WTC11 (cell line): ENCODE results near the gene MRPL34. TPM values are rescaled to one million over a fixed set of nuclear protein-coding genes. Genes with fewer than 3 reads are reported as not detected.

ENCODE experiments used
- ATAC-seq: fragments of 200-7000 bp; cut with Tn5 transposase; 2 replicates; pipeline ENCODE4 v1.10.0; 2021; ENCODE audit warnings: mild to moderate bottlenecking, moderate library complexity
- CTCF ChIA-PET: fragments of 300-600 bp; sonication (Branson Sonifier 250); formaldehyde crosslinking; loops from one replicate; lab custom pipeline; 2021; ENCODE audit warnings: antibody characterized with exemption; lab: Charles Lee
- POLR2A ChIA-PET: fragments of 350-600 bp; sonication (Branson Sonifier 250); formaldehyde crosslinking; loops from one replicate; lab custom pipeline; 2021; ENCODE audit warnings: antibody characterized with exemption; lab: Charles Lee
- DNase-seq: peaks from one replicate; pipeline ENCODE4 v3.0.0; 2021; ENCODE audit warnings: low spot score
- H3K27ac Mint-ChIP-seq: 2 replicates; pipeline ENCODE4 v1.8.0; 2021; ENCODE audit warnings: mixed read lengths
- H3K27me3 Mint-ChIP-seq: 2 replicates; pipeline ENCODE4 v1.8.0; 2021; ENCODE audit warnings: low read depth, mild to moderate bottlenecking, moderate library complexity, mixed read lengths
- H3K36me3 Mint-ChIP-seq: 2 replicates; pipeline ENCODE4 v1.8.0; 2021; ENCODE audit warnings: mixed read lengths
- H3K4me1 Mint-ChIP-seq: 2 replicates; pipeline ENCODE4 v1.8.0; 2022; ENCODE audit warnings: mixed read lengths
- H3K4me3 Mint-ChIP-seq: 2 replicates; pipeline ENCODE4 v1.8.0; 2021; ENCODE audit warnings: mild to moderate bottlenecking, moderate library complexity, mixed read lengths
- H3K9me3 Mint-ChIP-seq: 2 replicates; pipeline ENCODE4 v1.8.0; 2021; ENCODE audit warnings: mixed read lengths
- CBFB ChIP-seq: sonication (generic); formaldehyde crosslinking; IDR thresholded peaks from 2 replicates; pipeline ENCODE4 v1.8.1; 2022; ENCODE audit warnings: mild to moderate bottlenecking, low read depth, missing genetic modification reagents
- FOXJ3 ChIP-seq: sonication (generic); formaldehyde crosslinking; IDR thresholded peaks from 2 replicates; pipeline ENCODE4 v1.9.0; 2021; ENCODE audit warnings: missing genetic modification reagents, mild to moderate bottlenecking, borderline replicate concordance
- FOXK1 ChIP-seq: sonication (generic); formaldehyde crosslinking; IDR thresholded peaks from 2 replicates; pipeline ENCODE4 v1.8.0; 2022; ENCODE audit warnings: mild to moderate bottlenecking, moderate library complexity, missing genetic modification reagents
- GTF2I ChIP-seq: fragments of 250-450 bp; sonication (Bioruptor Pico); conservative IDR thresholded peaks from 2 replicates; pipeline ENCODE4 v1.4.0; 2021; ENCODE audit warnings: mild to moderate bottlenecking
- HMGA2 ChIP-seq: fragments of 250-450 bp; sonication (Bioruptor Pico); IDR thresholded peaks from 2 replicates; pipeline ENCODE4 v1.4.0; 2021; ENCODE audit warnings: mild to moderate bottlenecking, moderate library complexity
- KAT7 ChIP-seq: sonication (generic); formaldehyde crosslinking; IDR thresholded peaks from 2 replicates; pipeline ENCODE4 v1.8.1; 2023; ENCODE audit warnings: missing genetic modification reagents, mild to moderate bottlenecking, borderline replicate concordance
- MXD4 ChIP-seq: fragments of 250-450 bp; sonication (Bioruptor Pico); IDR thresholded peaks from 2 replicates; pipeline ENCODE4 v1.8.0; 2021; ENCODE audit warnings: mild to moderate bottlenecking, moderate library complexity, borderline replicate concordance
- NFATC4 ChIP-seq: fragments of 250-450 bp; sonication (Bioruptor Pico); IDR thresholded peaks from 2 replicates; pipeline ENCODE4 v1.9.0; 2021; ENCODE audit warnings: mild to moderate bottlenecking
- NR3C1 ChIP-seq: sonication (generic); formaldehyde crosslinking; conservative IDR thresholded peaks from 2 replicates; pipeline ENCODE4 v1.8.1; 2023; ENCODE audit warnings: low read depth, mild to moderate bottlenecking, missing genetic modification reagents
- OVOL2 ChIP-seq: fragments of 250-450 bp; sonication (Bioruptor Pico); IDR thresholded peaks from 2 replicates; pipeline ENCODE4 v1.9.0; 2021; ENCODE audit warnings: mild to moderate bottlenecking, borderline replicate concordance
- SMAD4 ChIP-seq: sonication (generic); formaldehyde crosslinking; IDR thresholded peaks from 2 replicates; pipeline ENCODE4 v1.8.0; 2022; ENCODE audit warnings: mild to moderate bottlenecking, missing genetic modification reagents
- SP1 ChIP-seq: sonication (generic); formaldehyde crosslinking; conservative IDR thresholded peaks from 2 replicates; pipeline ENCODE4 v1.8.1; 2022; ENCODE audit warnings: missing genetic modification reagents
- ZNF121 ChIP-seq: sonication (generic); formaldehyde crosslinking; IDR thresholded peaks from 2 replicates; pipeline ENCODE4 v1.8.0; 2023; ENCODE audit warnings: missing genetic modification reagents
- ZNF416 ChIP-seq: fragments of 250-450 bp; sonication (Bioruptor Pico); IDR thresholded peaks from 2 replicates; pipeline ENCODE4 v1.9.0; 2021; ENCODE audit warnings: mild to moderate bottlenecking, inconsistent platforms
- total RNA-seq: library from RNA; stranded (reverse); gene quantifications from 3 replicates; pipeline ENCODE4 v1.2.3, GENCODE V29; 2021
- TF ChIP-seq, protein P1 (sequence below): sonication (generic); formaldehyde crosslinking; IDR thresholded peaks from 2 replicates; pipeline ENCODE4 v1.8.0; 2022; ENCODE audit warnings: mild to moderate bottlenecking, missing genetic modification reagents
- TF ChIP-seq, protein P2 (sequence below): sonication (generic); formaldehyde crosslinking; IDR thresholded peaks from 2 replicates; pipeline ENCODE4 v1.8.1; 2023; ENCODE audit warnings: mild to moderate bottlenecking, moderate library complexity, missing genetic modification reagents
- TF ChIP-seq, protein P3 (sequence below): sonication (generic); formaldehyde crosslinking; IDR thresholded peaks from 2 replicates; pipeline ENCODE4 v1.8.1; 2023; ENCODE audit warnings: mild to moderate bottlenecking, missing genetic modification reagents, moderate library complexity
- TF ChIP-seq, protein P4 (sequence below): sonication (generic); formaldehyde crosslinking; IDR thresholded peaks from 2 replicates; pipeline ENCODE4 v1.8.0; 2023; ENCODE audit warnings: missing genetic modification reagents
- TF ChIP-seq, protein P5 (sequence below): sonication (generic); formaldehyde crosslinking; IDR thresholded peaks from 2 replicates; pipeline ENCODE4 v1.8.0; 2022; ENCODE audit warnings: mild to moderate bottlenecking, missing genetic modification reagents
- TF ChIP-seq, protein P6 (sequence below): sonication (generic); formaldehyde crosslinking; IDR thresholded peaks from 2 replicates; pipeline ENCODE4 v1.8.1; 2023; ENCODE audit warnings: mild to moderate bottlenecking, missing genetic modification reagents
- TF ChIP-seq, protein P7 (sequence below): sonication (generic); formaldehyde crosslinking; IDR thresholded peaks from 2 replicates; pipeline ENCODE4 v1.8.0; 2023; ENCODE audit warnings: mild to moderate bottlenecking, missing genetic modification reagents
- TF ChIP-seq, protein P8 (sequence below): sonication (generic); formaldehyde crosslinking; IDR thresholded peaks from 2 replicates; pipeline ENCODE4 v1.8.1; 2023; ENCODE audit warnings: mild to moderate bottlenecking, missing genetic modification reagents

Gene MRPL34
- total RNA-seq, 1 experiment from 2014 or later = 130 TPM

DNA sequence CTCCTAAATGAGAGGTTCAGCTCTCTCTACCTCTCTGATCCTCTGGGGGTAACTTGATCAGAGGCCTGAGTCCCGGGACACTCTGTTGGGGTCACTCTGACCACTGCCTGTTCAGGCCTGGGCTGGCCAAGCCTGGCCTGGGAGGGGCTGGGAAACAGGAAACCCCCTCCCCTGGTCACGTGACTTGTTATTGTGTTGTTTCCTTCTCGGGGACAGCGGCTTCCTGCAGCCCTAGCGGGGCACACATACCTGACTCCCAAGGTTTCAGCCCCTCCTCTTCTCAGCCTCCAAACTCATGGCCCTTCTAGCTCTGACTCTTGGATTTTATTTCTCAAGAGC lies 41.1 kb upstream of the MRPL34 start, which contains the start of gene USHBP1:
Gene USHBP1, minus strand, starts transcription at position 105 of the 339 bp plus-strand sequence. CDS start 446 bp downstream, outside the sequence.
- POLR2A ChIA-PET = interaction anchor here (1.8 to 3.9 kb wide), 3 partner anchors 16 to 49 kb away, joined by 5 to 11 read pairs (median 5); partner anchors contain the start of genes OCEL1 and USE1
- TF ChIP-seq, protein P1, sequence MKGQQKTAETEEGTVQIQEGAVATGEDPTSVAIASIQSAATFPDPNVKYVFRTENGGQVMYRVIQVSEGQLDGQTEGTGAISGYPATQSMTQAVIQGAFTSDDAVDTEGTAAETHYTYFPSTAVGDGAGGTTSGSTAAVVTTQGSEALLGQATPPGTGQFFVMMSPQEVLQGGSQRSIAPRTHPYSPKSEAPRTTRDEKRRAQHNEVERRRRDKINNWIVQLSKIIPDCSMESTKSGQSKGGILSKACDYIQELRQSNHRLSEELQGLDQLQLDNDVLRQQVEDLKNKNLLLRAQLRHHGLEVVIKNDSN (CRISPR knock-in tag) = peak; percentile 88
- 0 out of 2 replicates have a peak, but pooled peaks have one; percentile 42 for TF ChIP-seq SP1
- TF ChIP-seq HMGA2 (CRISPR knock-in tag) = no peak
- TF ChIP-seq, protein P2, sequence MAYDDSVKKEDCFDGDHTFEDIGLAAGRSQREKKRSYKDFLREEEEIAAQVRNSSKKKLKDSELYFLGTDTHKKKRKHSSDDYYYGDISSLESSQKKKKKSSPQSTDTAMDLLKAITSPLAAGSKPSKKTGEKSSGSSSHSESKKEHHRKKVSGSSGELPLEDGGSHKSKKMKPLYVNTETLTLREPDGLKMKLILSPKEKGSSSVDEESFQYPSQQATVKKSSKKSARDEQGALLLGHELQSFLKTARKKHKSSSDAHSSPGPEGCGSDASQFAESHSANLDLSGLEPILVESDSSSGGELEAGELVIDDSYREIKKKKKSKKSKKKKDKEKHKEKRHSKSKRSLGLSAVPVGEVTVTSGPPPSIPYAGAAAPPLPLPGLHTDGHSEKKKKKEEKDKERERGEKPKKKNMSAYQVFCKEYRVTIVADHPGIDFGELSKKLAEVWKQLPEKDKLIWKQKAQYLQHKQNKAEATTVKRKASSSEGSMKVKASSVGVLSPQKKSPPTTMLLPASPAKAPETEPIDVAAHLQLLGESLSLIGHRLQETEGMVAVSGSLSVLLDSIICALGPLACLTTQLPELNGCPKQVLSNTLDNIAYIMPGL (CRISPR knock-in tag) = no peak
- TF ChIP-seq MXD4 (CRISPR knock-in tag) = no peak
- TF ChIP-seq, protein P3, sequence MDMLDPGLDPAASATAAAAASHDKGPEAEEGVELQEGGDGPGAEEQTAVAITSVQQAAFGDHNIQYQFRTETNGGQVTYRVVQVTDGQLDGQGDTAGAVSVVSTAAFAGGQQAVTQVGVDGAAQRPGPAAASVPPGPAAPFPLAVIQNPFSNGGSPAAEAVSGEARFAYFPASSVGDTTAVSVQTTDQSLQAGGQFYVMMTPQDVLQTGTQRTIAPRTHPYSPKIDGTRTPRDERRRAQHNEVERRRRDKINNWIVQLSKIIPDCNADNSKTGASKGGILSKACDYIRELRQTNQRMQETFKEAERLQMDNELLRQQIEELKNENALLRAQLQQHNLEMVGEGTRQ (CRISPR knock-in tag) = peak; percentile 92
- no peak for TF ChIP-seq NFATC4
- no peak for TF ChIP-seq OVOL2 (CRISPR knock-in tag)
- TF ChIP-seq SMAD4 (CRISPR knock-in tag) = no peak
- TF ChIP-seq, protein P4, sequence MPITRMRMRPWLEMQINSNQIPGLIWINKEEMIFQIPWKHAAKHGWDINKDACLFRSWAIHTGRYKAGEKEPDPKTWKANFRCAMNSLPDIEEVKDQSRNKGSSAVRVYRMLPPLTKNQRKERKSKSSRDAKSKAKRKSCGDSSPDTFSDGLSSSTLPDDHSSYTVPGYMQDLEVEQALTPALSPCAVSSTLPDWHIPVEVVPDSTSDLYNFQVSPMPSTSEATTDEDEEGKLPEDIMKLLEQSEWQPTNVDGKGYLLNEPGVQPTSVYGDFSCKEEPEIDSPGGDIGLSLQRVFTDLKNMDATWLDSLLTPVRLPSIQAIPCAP (CRISPR knock-in tag) = no peak
- no peak for TF ChIP-seq CBFB (CRISPR knock-in tag)
- peak; percentile 79 for TF ChIP-seq ZNF121 (CRISPR knock-in tag)
- TF ChIP-seq KAT7 (CRISPR knock-in tag) = no peak
- TF ChIP-seq, protein P5, sequence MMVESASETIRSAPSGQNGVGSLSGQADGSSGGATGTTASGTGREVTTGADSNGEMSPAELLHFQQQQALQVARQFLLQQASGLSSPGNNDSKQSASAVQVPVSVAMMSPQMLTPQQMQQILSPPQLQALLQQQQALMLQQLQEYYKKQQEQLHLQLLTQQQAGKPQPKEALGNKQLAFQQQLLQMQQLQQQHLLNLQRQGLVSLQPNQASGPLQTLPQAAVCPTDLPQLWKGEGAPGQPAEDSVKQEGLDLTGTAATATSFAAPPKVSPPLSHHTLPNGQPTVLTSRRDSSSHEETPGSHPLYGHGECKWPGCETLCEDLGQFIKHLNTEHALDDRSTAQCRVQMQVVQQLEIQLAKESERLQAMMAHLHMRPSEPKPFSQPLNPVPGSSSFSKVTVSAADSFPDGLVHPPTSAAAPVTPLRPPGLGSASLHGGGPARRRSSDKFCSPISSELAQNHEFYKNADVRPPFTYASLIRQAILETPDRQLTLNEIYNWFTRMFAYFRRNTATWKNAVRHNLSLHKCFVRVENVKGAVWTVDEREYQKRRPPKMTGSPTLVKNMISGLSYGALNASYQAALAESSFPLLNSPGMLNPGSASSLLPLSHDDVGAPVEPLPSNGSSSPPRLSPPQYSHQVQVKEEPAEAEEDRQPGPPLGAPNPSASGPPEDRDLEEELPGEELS (CRISPR knock-in tag) = peak; percentile 15; the same call in 1 of the 2 replicates
- 0 out of 2 replicates have a peak, but pooled peaks have one; percentile 2 for TF ChIP-seq GTF2I (CRISPR knock-in tag)
- peak; percentile 87; the same call in 1 of the 2 replicates for TF ChIP-seq FOXK1 (CRISPR knock-in tag)
- TF ChIP-seq NR3C1 = no peak
- no peak for TF ChIP-seq FOXJ3 (CRISPR knock-in tag)
- TF ChIP-seq, all 79 proteins: peak for 7
- ATAC-seq = peak; percentile 3; the same call in 1 of the 2 replicates
- peak; percentile 71 for DNase-seq
- CTCF ChIA-PET = interaction anchor here (0.6 to 1.8 kb wide), 7 partner anchors 9 to 59 kb away, joined by 3 to 5 read pairs (median 4); no protein-coding TSS in a partner anchor
- Mint-ChIP-seq H3K4me3 (peak within 1 kb of the TSS; percentile 61), H3K9me3 (peaks cover 7% of the 10 kb centered on the region), H3K4me1 (peaks cover 25% of the 10 kb centered on the region), H3K27ac (peak within 1 kb of the TSS; percentile 100), H3K36me3 (peaks cover 11% of the 10 kb centered on the region), H3K27me3 (peaks cover 7% of the 10 kb centered on the region)

DNA sequence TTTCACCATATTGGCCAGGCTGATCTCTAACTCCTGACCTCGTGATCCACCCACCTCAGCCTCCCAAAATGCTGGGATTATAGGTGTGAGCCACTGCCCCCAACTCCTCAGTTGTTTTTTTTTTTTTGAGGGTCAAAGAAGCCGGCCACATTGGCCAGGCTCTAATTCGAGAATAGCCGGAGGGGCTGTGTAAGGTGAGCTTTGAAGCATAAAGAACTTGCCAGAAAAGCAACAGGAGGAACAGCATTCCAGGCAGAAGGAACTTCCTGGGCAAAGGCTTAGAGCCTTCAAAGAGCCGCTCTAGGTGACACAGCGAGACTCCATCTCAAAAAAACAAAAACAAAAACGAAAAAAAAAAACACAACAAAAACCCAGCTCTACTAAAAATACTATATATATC lies 39.6 kb upstream of the MRPL34 start:
- ATAC-seq (no peak), DNase-seq (no peak)
- Mint-ChIP-seq H3K27me3 (no peaks in the 10 kb centered on the region), H3K9me3 (no peaks in the 10 kb centered on the region; the same call in 1 of the 2 replicates), H3K4me3 (no peak overlapping the region), H3K27ac (no peak overlapping the region), H3K4me1 (peaks cover 21% of the 10 kb centered on the region), H3K36me3 (peaks cover 11% of the 10 kb centered on the region)
- ChIA-PET POLR2A (interaction anchor here (1.0 to 3.9 kb wide), 4 partner anchors 18 to 67 kb away, joined by 3 to 11 read pairs (median 6); no protein-coding TSS in a partner anchor), CTCF (interaction anchor here (1.2 to 3.0 kb wide), 6 partner anchors 16 to 230 kb away, joined by 4 to 9 read pairs (median 6); partner anchors contain the start of genes ANKLE1, MRPL34 and USE1)
- TF ChIP-seq, protein P6, sequence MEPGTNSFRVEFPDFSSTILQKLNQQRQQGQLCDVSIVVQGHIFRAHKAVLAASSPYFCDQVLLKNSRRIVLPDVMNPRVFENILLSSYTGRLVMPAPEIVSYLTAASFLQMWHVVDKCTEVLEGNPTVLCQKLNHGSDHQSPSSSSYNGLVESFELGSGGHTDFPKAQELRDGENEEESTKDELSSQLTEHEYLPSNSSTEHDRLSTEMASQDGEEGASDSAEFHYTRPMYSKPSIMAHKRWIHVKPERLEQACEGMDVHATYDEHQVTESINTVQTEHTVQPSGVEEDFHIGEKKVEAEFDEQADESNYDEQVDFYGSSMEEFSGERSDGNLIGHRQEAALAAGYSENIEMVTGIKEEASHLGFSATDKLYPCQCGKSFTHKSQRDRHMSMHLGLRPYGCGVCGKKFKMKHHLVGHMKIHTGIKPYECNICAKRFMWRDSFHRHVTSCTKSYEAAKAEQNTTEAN (CRISPR knock-in tag) = no peak
- TF ChIP-seq ZNF416 (CRISPR knock-in tag) (no peak), CBFB (CRISPR knock-in tag) (no peak)
- TF ChIP-seq, protein P7, sequence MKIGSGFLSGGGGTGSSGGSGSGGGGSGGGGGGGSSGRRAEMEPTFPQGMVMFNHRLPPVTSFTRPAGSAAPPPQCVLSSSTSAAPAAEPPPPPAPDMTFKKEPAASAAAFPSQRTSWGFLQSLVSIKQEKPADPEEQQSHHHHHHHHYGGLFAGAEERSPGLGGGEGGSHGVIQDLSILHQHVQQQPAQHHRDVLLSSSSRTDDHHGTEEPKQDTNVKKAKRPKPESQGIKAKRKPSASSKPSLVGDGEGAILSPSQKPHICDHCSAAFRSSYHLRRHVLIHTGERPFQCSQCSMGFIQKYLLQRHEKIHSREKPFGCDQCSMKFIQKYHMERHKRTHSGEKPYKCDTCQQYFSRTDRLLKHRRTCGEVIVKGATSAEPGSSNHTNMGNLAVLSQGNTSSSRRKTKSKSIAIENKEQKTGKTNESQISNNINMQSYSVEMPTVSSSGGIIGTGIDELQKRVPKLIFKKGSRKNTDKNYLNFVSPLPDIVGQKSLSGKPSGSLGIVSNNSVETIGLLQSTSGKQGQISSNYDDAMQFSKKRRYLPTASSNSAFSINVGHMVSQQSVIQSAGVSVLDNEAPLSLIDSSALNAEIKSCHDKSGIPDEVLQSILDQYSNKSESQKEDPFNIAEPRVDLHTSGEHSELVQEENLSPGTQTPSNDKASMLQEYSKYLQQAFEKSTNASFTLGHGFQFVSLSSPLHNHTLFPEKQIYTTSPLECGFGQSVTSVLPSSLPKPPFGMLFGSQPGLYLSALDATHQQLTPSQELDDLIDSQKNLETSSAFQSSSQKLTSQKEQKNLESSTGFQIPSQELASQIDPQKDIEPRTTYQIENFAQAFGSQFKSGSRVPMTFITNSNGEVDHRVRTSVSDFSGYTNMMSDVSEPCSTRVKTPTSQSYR (CRISPR knock-in tag) = no peak
- TF ChIP-seq, protein P8, sequence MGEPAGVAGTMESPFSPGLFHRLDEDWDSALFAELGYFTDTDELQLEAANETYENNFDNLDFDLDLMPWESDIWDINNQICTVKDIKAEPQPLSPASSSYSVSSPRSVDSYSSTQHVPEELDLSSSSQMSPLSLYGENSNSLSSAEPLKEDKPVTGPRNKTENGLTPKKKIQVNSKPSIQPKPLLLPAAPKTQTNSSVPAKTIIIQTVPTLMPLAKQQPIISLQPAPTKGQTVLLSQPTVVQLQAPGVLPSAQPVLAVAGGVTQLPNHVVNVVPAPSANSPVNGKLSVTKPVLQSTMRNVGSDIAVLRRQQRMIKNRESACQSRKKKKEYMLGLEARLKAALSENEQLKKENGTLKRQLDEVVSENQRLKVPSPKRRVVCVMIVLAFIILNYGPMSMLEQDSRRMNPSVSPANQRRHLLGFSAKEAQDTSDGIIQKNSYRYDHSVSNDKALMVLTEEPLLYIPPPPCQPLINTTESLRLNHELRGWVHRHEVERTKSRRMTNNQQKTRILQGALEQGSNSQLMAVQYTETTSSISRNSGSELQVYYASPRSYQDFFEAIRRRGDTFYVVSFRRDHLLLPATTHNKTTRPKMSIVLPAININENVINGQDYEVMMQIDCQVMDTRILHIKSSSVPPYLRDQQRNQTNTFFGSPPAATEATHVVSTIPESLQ (CRISPR knock-in tag) = no peak
